GM18499 (cell line): Measurements from ENCODE around the gene FRRS1L.
"Not testable (repeated sequence)": the region's sequence is repeated elsewhere in the genome, so short reads cannot be mapped to it uniquely, and the experiment has no call there.

Experiments used
- ATAC-seq: cut with Tn5 transposase; IDR thresholded peaks from one replicate; pipeline ENCODE4 v1.9.1; 2021; ENCODE audit warnings: moderate number of reproducible peaks; ENCODE audit not compliant: insufficient read depth, unreplicated experiment

Gene FRRS1L

GRCh38 chr9:109139851-109140250 is 27.2 kb downstream of the FRRS1L start:
- ATAC-seq = no peak

DNA sequence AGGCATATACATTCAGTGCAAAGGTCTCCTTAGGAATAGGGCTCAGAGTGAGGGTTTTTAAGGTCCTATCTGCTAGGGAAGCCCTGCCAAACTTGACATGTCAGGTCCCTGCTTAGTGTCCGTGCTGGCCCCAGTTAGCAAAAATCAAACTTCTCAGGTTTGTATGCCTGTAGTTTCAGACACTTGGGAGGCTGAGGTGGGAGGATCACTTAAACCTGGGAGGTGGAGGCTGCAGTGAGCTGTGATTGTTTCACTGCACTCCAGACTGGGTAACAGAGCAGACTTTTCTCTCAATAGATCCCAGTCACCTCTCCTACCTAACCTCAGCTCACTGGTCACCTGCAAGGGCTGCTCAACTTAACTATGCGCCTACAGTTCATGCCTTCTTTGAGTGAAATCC is 28.6 kb downstream of the FRRS1L start:
- ATAC-seq = no peak

DNA sequence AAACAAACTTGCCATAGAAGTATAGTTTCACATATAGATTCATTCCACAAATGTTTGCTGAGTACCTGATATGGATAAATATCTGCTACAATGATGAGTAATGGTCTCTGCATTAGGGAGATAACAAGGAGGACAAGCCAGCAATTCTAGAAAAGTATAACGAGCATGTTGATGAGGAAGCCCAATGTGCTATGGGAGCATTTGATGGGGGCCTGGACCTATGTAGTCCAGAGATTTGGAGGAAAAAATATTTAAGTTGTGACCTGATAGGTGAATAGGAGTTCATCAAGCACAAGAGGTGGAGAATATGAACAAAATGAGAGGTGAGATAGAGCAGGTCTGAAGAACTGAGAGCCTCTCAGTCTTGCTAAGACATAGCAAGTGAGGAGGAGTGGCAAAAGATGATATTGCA is 32.9 kb downstream of the FRRS1L start:
- ATAC-seq = no peak

DNA sequence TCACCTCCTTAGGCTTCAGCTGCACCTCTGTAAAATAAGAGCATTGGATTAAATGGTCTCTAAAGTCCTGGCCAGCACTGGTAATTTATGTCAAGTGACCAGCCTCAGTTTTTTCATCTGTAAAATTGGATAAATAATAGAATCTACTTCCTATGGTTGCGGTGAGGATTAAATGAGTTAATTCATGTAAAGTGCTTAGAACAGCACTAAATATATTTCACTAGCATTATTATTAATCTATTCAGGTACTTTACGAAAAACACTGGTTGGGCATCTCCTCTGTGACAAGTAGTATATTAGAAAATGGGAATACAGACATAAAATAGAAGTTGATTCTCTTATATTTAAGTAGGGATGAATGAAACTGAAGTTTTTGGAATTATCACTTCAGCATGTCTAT is 33.5 kb downstream of the FRRS1L start:
- no peak for ATAC-seq

- no peak for ATAC-seq
Observed at GRCh38 chr9:109132567-109133021, 34.5 kb downstream of the FRRS1L start.

GRCh38 chr9:109129470-109130197 is 37.4 kb downstream of the FRRS1L start:
- ATAC-seq = no peak

GRCh38 chr9:109126671-109127070 is 40.4 kb downstream of the FRRS1L start:
- ATAC-seq = not testable (repeated sequence)

- no peak for ATAC-seq
Observed at GRCh38 chr9:109124121-109124520, 42.9 kb downstream of the FRRS1L start.

DNA sequence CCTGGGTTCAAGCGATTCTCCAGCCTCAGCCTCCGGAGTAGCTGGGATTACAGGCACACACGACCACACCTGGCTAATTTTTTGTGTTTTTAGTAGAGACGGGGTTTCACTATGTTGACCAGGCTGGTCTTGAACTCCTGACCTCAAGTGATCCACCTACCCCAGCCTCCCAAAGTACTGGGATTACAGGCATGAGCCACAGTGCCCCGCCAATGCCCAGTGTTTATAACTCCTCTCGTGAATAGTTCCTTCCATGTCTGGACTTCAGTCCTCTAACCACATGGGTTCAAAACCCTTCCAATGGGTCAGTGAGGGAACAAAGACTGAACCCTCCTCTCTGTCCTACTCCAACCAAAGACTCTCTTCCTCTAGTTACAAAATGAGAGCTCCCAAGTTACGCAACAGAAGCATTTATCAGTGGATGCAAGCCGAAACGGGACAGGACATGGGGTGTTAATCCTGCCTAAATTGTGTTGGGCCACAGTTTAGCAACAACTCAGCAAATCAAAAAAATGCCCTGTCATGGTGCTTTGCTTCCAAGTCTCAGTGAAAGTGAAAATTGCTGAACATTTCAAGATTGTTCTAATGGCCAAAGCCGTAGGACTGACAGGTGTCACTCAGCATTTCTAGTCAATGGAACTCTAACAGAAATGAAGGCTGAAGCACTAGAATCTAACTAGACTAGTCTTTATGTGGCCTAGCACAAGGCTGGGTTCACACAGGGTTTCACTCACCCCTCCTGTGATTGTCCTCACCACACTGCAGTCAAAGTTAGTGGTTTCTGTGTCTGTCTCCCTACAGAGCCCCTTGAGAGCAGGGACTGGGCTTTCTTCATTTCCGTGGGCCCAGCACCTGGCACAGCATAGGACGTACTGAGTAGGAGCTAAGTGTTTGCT is 44.1 kb downstream of the FRRS1L start:
- ATAC-seq = no peak

DNA sequence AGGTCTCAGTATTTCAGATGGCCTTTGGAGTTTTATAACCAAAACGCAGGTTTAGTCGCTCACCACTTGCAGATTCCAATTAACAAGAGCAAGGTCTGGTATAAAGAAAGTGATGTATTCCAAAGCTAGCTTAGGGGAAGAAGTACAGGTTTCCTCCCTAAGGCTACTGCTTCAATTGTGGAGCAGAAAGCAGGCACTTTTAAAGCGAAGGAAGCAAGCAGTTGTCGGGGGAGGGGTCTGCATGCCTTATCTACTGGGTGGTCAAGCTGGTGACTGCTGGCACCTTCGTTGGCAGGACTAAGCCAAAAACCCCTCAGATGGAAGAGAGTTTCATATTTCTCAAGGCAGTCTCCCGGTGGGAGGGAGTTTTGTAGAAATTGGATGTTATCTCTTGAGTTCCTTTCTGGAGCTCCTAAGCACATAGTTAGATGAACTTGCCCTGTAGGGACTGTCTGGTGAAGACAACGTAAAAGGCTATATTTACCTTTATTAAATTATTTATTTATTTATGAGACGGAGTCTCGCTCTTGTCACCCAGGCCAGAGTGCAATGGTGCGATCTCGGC is 45.7 kb downstream of the FRRS1L start:
- no peak for ATAC-seq

- ATAC-seq = no peak
Observed at GRCh38 chr9:109120204-109120789, 46.8 kb downstream of the FRRS1L start.

- peak; percentile 93 for ATAC-seq
Observed at GRCh38 chr9:109119439-109120203, 47.4 kb downstream of the FRRS1L start, which contains the start of gene TMEM245. TSS of gene TMEM245 (minus strand) at chr9:109119947. CDS start at chr9:109119913, 34 bp downstream.

DNA sequence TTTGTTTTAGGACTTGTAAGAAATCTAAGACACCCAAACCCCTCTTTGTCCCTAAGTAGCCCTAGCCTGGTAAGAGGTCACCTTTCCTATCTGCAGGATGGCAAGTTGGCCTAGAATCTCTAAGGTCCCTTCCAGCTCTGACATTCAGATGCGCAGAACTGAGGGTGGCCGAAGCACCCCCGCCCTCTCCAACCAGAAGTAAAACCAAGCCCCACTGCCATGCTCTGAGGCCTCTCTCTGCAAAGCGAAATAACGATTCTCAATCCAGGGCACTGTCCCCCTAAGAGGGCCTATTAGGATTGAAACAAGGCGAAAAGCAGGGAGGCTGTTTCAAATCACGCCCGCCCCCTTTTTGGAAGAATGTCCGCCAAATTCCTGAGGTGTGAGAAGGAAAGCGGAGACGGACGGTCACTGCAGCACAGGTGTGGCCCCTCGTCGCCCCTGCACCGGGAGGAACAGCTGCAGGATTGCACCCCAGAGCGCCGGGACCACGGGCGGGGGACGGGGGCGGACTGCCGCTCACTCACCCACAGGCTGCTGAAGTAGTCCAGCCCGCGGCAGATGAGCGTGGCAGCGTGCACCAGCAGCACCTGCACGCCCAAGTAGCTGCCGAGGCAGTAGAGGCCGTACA is 48.1 kb downstream of the FRRS1L start:
- peak; percentile 2 for ATAC-seq

- ATAC-seq = no peak
Observed at GRCh38 chr9:109117856-109118807, 48.9 kb downstream of the FRRS1L start.

DNA sequence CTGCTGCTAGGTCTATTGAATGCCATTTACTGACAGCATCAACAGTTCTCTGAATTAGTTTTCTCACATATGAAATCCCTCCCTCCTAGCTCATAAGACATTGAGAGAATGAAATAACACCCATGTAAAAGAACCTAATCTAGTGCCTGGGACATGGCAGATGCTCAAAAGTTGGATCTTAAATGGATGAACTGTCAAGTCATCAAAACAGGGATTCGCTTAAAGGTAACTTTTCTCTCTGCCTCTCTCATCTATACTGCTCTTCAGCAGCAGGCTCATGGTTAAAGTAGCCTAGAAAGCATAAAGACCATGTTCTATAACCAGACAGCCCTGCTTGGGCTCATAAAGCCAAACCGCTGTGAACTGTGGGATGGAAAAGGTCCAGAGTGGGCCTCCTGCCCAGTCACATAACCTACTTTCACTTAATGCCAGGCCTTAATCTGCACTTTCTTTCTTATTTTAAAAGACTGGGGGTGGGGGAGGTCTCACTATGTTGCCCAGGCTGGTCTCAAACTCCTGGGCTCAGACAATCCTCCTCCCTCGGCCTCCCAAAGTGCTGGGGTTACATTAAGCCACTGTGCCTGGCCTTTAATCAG is 51.0 kb downstream of the FRRS1L start:
- no peak for ATAC-seq

DNA sequence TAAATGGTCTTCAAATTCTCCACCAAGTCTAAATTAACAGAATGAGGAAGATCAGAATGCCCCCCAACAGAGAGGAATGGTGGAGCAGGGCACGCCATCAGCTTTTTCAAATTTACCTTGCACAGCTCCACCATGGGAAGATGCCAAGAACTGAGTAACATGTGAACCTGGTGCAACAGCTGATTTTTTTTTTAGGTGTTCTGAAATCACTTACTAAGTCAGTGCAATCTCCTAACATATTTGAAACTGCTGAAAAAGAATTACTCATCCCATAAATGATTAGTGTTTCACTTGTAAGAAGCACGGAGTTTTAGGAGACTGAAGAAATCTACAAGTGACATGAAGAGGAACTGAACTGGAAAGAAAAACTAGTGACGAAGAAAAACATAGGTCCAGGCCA is 52.4 kb downstream of the FRRS1L start:
- ATAC-seq = no peak

GRCh38 chr9:109113892-109114609 is 53.0 kb downstream of the FRRS1L start:
- no peak for ATAC-seq
